Gastrocnemius medialis (tissue), 4 donors: ENCODE results near the gene GRIN3A.

Experiments
- CTCF ChIP-seq, 5 experiments: fragments of 450-650 bp in 3 of 5; fragments of 200-600 bp in 2 of 5; sonication (generic) in 2 of 5; IDR thresholded peaks in 4 of 5; conservative IDR thresholded peaks in 1 of 5; 1 replicate in 4 of 5; 2 replicates in 1 of 5; pipeline ENCODE4 v1.5.1; 2016 to 2019; ENCODE audit warnings: antibody characterized with exemption in 5 of 5, mild to moderate bottlenecking in 3 of 5, moderate library complexity in 3 of 5
- POLR2A ChIP-seq, 2 donors: fragments of 450-650 bp; IDR thresholded peaks; one replicate each; pipeline ENCODE4 v1.6.1; 2017; ENCODE audit warnings: antibody characterized with exemption in 2 of 2, mild to moderate bottlenecking in 2 of 2, moderate library complexity in 2 of 2

- TF ChIP-seq CTCF (IDR thresholded peaks at IDR 0.05 in 4 of 5, conservative IDR thresholded peaks at IDR 0.05 in 1 of 5) (no peak), POLR2A (IDR thresholded peaks at IDR 0.05) (no peak)
These were observed 145.1 kb downstream of the GRIN3A start for GRCh38 chr9:101593345-101593744.
